ENCODE results near the gene CREBL2.

The CREBL2 gene

DNA sequence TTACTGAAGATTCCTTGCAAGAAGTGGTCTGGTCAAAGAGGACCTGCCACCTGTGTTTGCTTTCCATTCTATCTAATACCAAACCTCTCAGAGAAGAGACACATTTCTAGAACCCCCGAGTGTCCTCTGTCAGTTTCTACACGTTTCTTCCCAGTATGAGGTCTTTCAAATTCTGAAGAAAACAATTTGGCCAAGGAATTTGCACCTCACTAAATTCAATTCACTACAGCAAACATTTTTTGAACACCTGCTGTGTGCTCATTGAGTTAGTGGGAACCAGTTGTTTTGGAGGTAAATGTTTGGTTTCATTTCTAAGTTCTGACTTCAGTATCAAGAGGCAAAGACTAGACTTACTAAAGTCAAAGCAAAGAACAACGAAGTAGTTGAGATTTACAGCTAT, 64.9 kb downstream of the CREBL2 start:
- no peak for DNase-seq (ENCODE audit: low read depth in 2 of 2)
- TF ChIP-seq CTCF (IDR thresholded peaks at IDR 0.05; ENCODE audit: low read depth, low read length), result no peak
- no peak overlapping the region for H3K4me3 ChIP-seq (replicated peaks in 1 of 2; ENCODE audit: low read depth in 2 of 2, low read length in 2 of 2)

- DNase-seq (ENCODE audit: low read depth in 2 of 2), result no peak
- no peak for TF ChIP-seq CTCF (IDR thresholded peaks at IDR 0.05; ENCODE audit: low read depth, low read length)
- H3K4me3 ChIP-seq (replicated peaks in 1 of 2; ENCODE audit: low read depth in 2 of 2, low read length in 2 of 2), result no peak overlapping the region
These were observed 69.5 kb downstream of the CREBL2 start for GRCh38 chr12:12681061-12681765.

- no peak overlapping the region for H3K4me3 ChIP-seq (replicated peaks in 1 of 2; ENCODE audit: low read depth in 2 of 2, low read length in 2 of 2)
- DNase-seq (ENCODE audit: low read depth in 2 of 2), result no peak
- TF ChIP-seq CTCF (IDR thresholded peaks at IDR 0.05; ENCODE audit: low read depth, low read length), result no peak
These were observed 70.6 kb downstream of the CREBL2 start for GRCh38 chr12:12682284-12682683.

DNA sequence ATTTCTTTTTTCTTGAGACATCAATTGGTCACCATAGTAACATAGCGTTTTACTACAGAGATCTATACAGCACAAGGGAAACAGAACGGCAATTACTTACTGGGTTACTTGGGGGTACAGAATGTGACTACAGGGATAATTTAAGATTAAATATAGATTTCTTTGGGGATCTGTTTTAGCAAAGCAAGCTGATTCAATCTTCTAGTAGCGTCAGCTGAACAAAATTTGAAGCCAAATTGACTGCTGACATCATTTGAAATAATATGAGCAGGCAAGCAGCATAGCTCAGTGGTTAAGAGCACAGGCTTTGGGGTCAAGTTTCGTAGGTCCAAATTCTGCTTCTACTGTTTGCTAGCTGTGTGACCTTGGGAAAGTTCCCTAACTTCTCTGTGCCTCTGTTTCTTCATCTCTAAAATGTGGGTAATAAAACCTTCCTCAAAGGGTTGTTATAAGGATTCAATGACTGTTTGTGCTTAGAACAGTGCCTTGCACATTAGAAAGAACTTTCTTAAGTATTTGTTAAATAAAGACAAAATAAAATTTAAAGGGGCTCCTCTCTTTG, 71.5 kb downstream of the CREBL2 start:
- H3K4me3 ChIP-seq (replicated peaks in 1 of 2; ENCODE audit: low read depth in 2 of 2, low read length in 2 of 2), result no peak overlapping the region
- DNase-seq (ENCODE audit: low read depth in 2 of 2), result no peak
- no peak for TF ChIP-seq CTCF (IDR thresholded peaks at IDR 0.05; ENCODE audit: low read depth, low read length)

- no peak for DNase-seq (ENCODE audit: low read depth in 2 of 2)
- no peak overlapping the region for H3K4me3 ChIP-seq (replicated peaks in 1 of 2; ENCODE audit: low read depth in 2 of 2, low read length in 2 of 2)
- TF ChIP-seq CTCF (IDR thresholded peaks at IDR 0.05; ENCODE audit: low read depth, low read length), result no peak
These were observed 72.0 kb downstream of the CREBL2 start for GRCh38 chr12:12683725-12684124.

- no peak overlapping the region for H3K4me3 ChIP-seq (replicated peaks in 1 of 2; ENCODE audit: low read depth in 2 of 2, low read length in 2 of 2)
- no peak for TF ChIP-seq CTCF (IDR thresholded peaks at IDR 0.05; ENCODE audit: low read depth, low read length)
- DNase-seq (ENCODE audit: low read depth in 2 of 2), result peak; percentile 57 to 60
These were observed 72.9 kb downstream of the CREBL2 start for GRCh38 chr12:12684375-12685106.

All from cardiac fibroblast (primary cell).